ENCODE measurements around the gene FAM200C. TPM values are rescaled to one million over a fixed set of nuclear protein-coding genes. Genes with fewer than 3 reads are reported as not detected.

Gene FAM200C
- total RNA-seq, 1 experiment from 2014 or later, result 4.2 TPM

DNA sequence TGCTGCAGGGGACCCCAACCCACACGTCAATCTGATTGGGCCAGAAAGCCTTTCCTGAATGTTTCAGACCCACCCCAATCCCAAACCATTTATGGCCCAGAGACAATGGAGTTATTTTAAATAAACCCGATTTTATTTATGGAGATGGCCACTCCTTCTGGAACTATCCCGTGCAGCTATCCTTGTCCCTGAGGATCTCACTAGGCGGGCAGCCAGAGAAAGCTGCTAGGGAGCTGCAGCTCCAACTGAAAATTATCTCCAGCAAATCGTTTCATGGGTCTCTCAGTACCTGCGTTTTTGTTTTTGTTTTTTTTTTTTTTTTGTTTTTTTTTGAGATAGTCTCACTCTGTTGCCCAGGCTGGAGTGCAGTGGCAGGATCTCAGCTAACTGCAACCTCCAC, 52.4 kb downstream of the FAM200C start:
- intact Hi-C loops (cut with micrococcal nuclease), result no loop called here
- H3K4me2 ChIP-seq (ENCODE audit: low read length), result no peak overlapping the region
- H3K79me2 ChIP-seq (ENCODE audit: insufficient read depth, low read length), result no peaks in the 10 kb centered on the region
- POLR2A ChIA-PET, result no interaction called here
- ATAC-seq, result no peak
- no peaks in the 10 kb centered on the region for H4K20me1 ChIP-seq (ENCODE audit: insufficient read depth)
- BruUV-seq (replicated peaks), result no TSS peak
- no peak overlapping the region for H3K9ac ChIP-seq (ENCODE audit: low read length)
- CTCF ChIA-PET, result interaction anchor here (1.0 kb wide), 1 partner anchor 325 kb away, joined by 3 read pairs; no protein-coding TSS in a partner anchor
- RAD21 ChIA-PET (ENCODE audit: low non-redundant PET in 1 of 2, low total read pairs in 2 of 2, uncharacterized antibody in 2 of 2, unreplicated experiment in 2 of 2), result no interaction called here
- H3K36me3 ChIP-seq (ENCODE audit: control insufficient read depth in 1 of 2, insufficient read depth in 2 of 2, low read length in 2 of 2), result no peaks in the 10 kb centered on the region
- no peaks in the 10 kb centered on the region for H3K9me2 ChIP-seq (ENCODE audit: insufficient read depth)
- TF ChIP-seq, protein P1, sequence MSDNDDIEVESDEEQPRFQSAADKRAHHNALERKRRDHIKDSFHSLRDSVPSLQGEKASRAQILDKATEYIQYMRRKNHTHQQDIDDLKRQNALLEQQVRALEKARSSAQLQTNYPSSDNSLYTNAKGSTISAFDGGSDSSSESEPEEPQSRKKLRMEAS (IDR thresholded peaks at IDR 0.05), result no peak
- TF ChIP-seq CBX3 (IDR thresholded peaks at IDR 0.05; ENCODE audit: low read depth), result no peak
- TF ChIP-seq, protein P2, sequence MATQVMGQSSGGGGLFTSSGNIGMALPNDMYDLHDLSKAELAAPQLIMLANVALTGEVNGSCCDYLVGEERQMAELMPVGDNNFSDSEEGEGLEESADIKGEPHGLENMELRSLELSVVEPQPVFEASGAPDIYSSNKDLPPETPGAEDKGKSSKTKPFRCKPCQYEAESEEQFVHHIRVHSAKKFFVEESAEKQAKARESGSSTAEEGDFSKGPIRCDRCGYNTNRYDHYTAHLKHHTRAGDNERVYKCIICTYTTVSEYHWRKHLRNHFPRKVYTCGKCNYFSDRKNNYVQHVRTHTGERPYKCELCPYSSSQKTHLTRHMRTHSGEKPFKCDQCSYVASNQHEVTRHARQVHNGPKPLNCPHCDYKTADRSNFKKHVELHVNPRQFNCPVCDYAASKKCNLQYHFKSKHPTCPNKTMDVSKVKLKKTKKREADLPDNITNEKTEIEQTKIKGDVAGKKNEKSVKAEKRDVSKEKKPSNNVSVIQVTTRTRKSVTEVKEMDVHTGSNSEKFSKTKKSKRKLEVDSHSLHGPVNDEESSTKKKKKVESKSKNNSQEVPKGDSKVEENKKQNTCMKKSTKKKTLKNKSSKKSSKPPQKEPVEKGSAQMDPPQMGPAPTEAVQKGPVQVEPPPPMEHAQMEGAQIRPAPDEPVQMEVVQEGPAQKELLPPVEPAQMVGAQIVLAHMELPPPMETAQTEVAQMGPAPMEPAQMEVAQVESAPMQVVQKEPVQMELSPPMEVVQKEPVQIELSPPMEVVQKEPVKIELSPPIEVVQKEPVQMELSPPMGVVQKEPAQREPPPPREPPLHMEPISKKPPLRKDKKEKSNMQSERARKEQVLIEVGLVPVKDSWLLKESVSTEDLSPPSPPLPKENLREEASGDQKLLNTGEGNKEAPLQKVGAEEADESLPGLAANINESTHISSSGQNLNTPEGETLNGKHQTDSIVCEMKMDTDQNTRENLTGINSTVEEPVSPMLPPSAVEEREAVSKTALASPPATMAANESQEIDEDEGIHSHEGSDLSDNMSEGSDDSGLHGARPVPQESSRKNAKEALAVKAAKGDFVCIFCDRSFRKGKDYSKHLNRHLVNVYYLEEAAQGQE (IDR thresholded peaks at IDR 0.05; ENCODE audit: low read depth), result no peak
- TF ChIP-seq SIN3A (IDR thresholded peaks at IDR 0.05; ENCODE audit: low read depth), result no peak
- no peak for TF ChIP-seq ZFX (IDR thresholded peaks at IDR 0.05)
- TF ChIP-seq, protein P3, sequence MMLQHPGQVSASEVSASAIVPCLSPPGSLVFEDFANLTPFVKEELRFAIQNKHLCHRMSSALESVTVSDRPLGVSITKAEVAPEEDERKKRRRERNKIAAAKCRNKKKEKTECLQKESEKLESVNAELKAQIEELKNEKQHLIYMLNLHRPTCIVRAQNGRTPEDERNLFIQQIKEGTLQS (IDR thresholded peaks at IDR 0.05), result no peak
- no peak for TF ChIP-seq ELF1 (IDR thresholded peaks at IDR 0.05; ENCODE audit: borderline replicate concordance, low read depth)
- TF ChIP-seq, protein P4, sequence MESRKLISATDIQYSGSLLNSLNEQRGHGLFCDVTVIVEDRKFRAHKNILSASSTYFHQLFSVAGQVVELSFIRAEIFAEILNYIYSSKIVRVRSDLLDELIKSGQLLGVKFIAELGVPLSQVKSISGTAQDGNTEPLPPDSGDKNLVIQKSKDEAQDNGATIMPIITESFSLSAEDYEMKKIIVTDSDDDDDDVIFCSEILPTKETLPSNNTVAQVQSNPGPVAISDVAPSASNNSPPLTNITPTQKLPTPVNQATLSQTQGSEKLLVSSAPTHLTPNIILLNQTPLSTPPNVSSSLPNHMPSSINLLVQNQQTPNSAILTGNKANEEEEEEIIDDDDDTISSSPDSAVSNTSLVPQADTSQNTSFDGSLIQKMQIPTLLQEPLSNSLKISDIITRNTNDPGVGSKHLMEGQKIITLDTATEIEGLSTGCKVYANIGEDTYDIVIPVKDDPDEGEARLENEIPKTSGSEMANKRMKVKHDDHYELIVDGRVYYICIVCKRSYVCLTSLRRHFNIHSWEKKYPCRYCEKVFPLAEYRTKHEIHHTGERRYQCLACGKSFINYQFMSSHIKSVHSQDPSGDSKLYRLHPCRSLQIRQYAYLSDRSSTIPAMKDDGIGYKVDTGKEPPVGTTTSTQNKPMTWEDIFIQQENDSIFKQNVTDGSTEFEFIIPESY (IDR thresholded peaks at IDR 0.05; ENCODE audit: extremely low read depth, insufficient replicate concordance, low read length), result no peak
- no peak for TF ChIP-seq JUND (IDR thresholded peaks at IDR 0.05)
- TF ChIP-seq POLR2A (IDR thresholded peaks at IDR 0.05; ENCODE audit: borderline replicate concordance, extremely low read depth, insufficient read depth, insufficient read length), result no peak
- TF ChIP-seq SRF (IDR thresholded peaks at IDR 0.05; ENCODE audit: low read depth), result no peak
- no peak for DNase-seq (ENCODE audit: low read depth, low spot score)
- no peak overlapping the region for H3K4me3 ChIP-seq (replicated peaks in 1 of 2; ENCODE audit: low read depth in 1 of 2, low read length in 2 of 2)
- no peak overlapping the region for H2AFZ ChIP-seq (ENCODE audit: low read depth, low read length, poor library complexity, severe bottlenecking)
- H3K27me3 ChIP-seq (ENCODE audit: insufficient read depth, low read length), result no peaks in the 10 kb centered on the region
- no peak overlapping the region for H3K27ac ChIP-seq (ENCODE audit: low read depth, low read length)
- no peaks in the 10 kb centered on the region for H3K9me3 ChIP-seq (ENCODE audit: control insufficient read depth in 1 of 2, insufficient read depth in 1 of 2, low read depth in 1 of 2, low read length in 2 of 2)
- peaks cover 0 to 7% of the 10 kb centered on the region in 2 experiments; a peak in 2 of 4 replicates for H3K4me1 ChIP-seq (ENCODE audit: control insufficient read depth in 1 of 2, insufficient read depth in 2 of 2, low read length in 2 of 2)

Other genes starting within 250 kb of the FAM200C start
- 8.5 TPM for gene FABP6, start 170.5 kb downstream of the FAM200C start, total RNA-seq (2021; ENCODE audit: unreplicated experiment)
- gene CCNJL, start 87.5 kb downstream of the FAM200C start, total RNA-seq (2021; ENCODE audit: unreplicated experiment), result 2.9 TPM
- gene C1QTNF2, start 29.4 kb downstream of the FAM200C start, total RNA-seq (2021; ENCODE audit: unreplicated experiment), result 0.15 TPM
- 43.6 TPM for gene SLU7, start 19.0 kb upstream of the FAM200C start, total RNA-seq (2021; ENCODE audit: unreplicated experiment)
- 183 TPM for gene PTTG1, start 21.8 kb upstream of the FAM200C start, total RNA-seq (2021; ENCODE audit: unreplicated experiment)